GM19239 (cell line): ENCODE data around the gene RGPD4.
"Not testable (repeated sequence)": the region's sequence is repeated elsewhere in the genome, so short reads cannot be mapped to it uniquely, and the experiment has no call there.

ENCODE experiments used
- DNase-seq: peaks from one replicate; pipeline ENCODE4 v3.0.0; 2011; ENCODE audit warnings: low spot score; ENCODE audit not compliant: insufficient read length
- FAIRE-seq: peaks from 2 replicates; lab custom pipeline; 2011; peaks lifted over from hg19 to GRCh38; lab: Jason Lieb, UNC

RGPD4 gene

DNA sequence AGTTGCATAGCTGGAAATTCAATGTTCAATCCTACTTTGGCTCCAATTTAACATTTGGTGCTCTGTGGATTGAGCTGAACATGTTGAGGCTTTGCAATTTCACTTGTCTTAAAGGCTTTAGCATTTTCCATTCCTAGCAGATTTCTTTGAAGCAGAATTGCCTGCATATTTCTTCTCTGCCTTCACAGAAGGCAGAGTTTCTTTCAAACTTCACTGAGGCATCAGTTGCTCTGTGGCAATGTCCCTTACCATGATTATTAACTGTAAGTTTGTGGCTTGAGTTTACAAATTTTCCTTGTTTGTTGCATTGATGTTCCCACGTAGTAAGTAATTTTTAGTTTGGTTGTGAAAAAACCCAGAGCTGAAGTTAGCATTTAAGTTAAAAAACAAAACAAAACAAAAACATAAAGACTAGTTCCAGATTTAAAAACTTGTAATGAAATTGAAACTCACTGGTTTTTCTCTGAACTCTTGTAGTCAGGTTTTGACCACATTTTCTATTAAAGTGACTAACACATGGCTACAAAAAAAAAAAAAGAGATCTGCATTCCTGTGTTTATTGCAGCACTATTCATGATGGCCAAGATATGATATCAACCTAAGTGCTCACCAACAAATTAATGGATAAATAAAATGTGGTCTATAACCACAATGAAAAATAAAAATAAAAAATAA is 90.1 kb downstream of the RGPD4 start:
- not testable (repeated sequence) for DNase-seq
- peak; percentile 73 for FAIRE-seq

DNA sequence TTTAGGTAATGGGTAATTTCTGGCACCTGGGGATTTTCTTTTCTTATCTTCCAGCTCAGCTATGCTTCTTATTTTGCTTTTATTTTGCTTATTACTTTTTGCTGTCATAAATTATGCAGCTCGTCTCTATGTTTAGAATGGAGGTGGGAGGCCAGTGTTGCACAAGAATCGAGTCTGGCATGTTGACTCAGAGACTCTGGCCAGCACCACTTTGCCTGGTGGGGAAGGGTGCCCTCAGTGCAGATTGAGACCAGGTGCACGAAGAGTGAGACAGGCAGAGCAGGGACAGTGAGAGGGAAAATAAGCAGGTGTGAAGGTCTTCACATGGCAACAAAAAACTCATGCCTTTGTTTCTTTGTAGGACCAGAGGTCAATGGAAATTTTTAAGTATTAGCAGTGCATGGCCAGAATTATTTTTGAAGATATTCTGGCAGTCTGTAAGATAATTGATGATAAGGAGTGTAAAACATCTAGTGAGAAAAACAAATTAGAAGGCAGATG is 100.4 kb downstream of the RGPD4 start:
- FAIRE-seq = no peak
- DNase-seq = no peak

DNA sequence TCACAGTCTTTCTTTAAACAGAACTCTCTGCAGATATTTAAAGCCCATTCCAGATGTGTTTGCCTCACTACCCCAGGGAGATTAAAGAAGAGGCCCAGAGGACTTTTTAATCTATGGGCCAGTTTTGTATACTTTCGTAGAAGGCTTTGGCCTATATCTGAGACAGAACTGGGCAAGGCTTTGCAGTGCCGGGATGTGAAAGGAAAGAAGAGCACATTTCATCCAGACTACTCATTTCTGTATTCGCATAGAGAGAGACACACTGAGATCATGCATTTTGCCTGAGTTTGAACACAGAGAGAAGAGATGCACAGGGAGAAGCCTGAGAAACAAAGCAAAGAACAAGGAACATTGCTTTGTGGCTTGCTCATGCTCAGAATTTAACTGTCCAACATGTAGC is 104.7 kb downstream of the RGPD4 start:
- no peak for FAIRE-seq
- DNase-seq = no peak

DNA sequence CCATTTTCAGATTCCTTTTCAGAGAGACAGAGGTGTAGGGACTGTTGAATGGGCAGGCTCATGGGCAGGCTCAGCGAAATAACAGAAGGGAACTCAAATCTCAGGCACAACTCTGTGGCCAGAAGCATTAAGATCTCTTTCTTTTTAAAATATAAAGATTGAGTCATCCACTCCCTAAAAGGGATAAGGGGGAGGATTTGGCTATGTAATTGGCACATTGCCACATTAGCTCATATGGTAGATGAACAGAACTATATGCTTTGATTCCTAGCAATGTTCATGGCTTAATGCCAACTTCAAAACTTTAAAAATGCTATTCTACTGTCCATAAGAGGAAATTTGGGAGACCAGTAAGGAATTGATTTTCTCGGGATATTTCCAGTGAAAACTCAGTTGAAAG is 105.8 kb downstream of the RGPD4 start:
- DNase-seq (no peak), FAIRE-seq (no peak)

DNA sequence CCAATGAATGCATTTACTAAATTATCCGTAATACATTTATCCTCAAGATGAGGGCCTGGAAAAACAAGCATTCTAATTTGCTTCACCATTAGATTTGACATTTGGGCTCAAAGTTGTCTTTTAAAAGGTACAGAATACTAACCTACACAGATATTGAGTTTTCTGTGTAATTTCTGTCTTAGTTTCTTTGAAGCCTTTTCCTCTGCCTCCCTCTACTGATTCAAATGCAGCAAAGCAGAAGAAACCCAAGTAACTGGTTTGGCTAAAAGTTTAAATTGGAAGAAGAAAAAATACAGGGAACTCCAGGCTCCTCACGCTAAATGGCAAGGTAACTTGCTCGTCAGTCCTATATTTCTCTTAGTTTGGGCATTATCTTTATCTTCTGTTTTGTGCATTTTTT is 106.3 kb downstream of the RGPD4 start:
- DNase-seq (no peak), FAIRE-seq (no peak)

DNA sequence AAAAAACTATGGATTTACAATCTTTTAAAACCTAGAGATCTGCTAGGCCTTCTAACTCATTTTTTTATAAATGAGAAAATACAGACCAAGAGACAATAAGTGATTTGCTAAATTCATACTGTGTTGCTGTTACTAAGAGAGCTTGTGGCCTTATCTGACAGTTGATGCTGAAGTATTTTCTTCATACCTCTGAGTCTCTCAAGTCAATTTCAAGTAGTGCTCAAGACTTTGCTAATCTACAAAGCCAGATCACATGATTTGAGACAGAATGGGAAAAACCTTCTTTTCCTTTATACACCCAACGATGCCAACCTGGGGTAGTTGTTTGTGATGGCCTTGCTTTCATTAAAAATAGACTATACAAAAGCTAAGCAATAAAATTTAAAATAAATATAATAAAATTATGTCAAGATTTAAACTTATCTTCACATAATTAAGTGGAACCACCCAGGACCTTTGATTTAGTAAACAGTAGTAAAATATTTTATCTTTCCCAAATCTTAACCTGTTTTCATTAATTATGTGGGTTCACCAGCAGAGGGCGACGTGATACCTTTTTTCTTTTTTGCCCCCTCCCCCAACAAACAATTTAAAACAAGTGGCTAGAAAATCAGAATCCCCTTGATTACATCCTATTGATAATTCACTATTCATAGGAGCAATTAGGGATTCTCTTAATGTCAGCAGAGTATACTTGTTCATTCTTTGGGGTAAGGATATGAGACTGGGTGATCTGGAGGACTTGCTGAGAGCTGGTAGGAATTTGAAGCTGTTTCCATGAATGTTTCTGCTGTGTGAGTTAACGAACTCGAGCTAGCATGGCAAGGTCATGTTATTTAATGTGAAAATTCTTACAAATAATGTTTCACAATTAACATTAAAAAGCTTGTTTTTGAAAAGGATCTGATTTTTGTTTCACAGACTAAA is 110.0 kb downstream of the RGPD4 start:
- DNase-seq = no peak

More for the DNA sequence above, 110.0 kb downstream of the RGPD4 start:
- FAIRE-seq = no peak
